ENCODE measurements around the gene ZNF518A.

GRCh38 chr10:96092999-96093767 lies 36.9 kb upstream of the ZNF518A start:
- TF ChIP-seq CTCF (IDR thresholded peaks at IDR 0.05 in 2 of 3, conservative IDR thresholded peaks at IDR 0.05 in 1 of 3; ENCODE audit: insufficient read depth in 2 of 3, low read depth in 1 of 3, low read length in 3 of 3) (no peak), POLR2A (conservative IDR thresholded peaks at IDR 0.05) (no peak)
